OCI-LY7 (cell line): ENCODE data around the gene TPP1. TPM values are rescaled to one million over a fixed set of nuclear protein-coding genes. Genes with fewer than 3 reads are reported as not detected.

Experiments
- BruUV-seq: library from RNA; stranded (reverse); fragments of 400-500 nt; replicated peaks from 2 replicates; lab custom pipeline; 2021; lab: Mats Ljungman, UMichigan
- CTCF ChIA-PET: fragments of 300-600 bp; sonication (Branson Sonifier 250); formaldehyde crosslinking; loops from one replicate; lab custom pipeline; 2022; ENCODE audit warnings: antibody characterized with exemption; ENCODE audit not compliant: unreplicated experiment; lab: Charles Lee
- POLR2A ChIA-PET: fragments of 300-600 bp; sonication (Branson Sonifier 250); formaldehyde crosslinking; loops from one replicate; lab custom pipeline; 2022; ENCODE audit warnings: antibody characterized with exemption; lab: Charles Lee
- DNase-seq: peaks from one replicate; pipeline ENCODE4 v3.0.0-alpha.2; 2015; ENCODE audit warnings: low spot score
- H2AFZ ChIP-seq: fragments of 200-600 bp; sonication (generic), shearing (Covaris generic); 2 replicates; pipeline ENCODE4 v1.6.1; 2014; ENCODE audit warnings: mild to moderate bottlenecking, antibody characterized with exemption, low read length, moderate library complexity
- H3K27ac ChIP-seq: fragments of 200-600 bp; sonication (generic); 2 replicates; pipeline ENCODE4 v1.5.1; 2014; ENCODE audit warnings: mixed run types, low read depth, mild to moderate bottlenecking, moderate library complexity, low read length, inconsistent platforms; ENCODE audit not compliant: poor library complexity, severe bottlenecking
- H3K36me3 ChIP-seq: fragments of 200-600 bp; sonication (generic); 2 replicates; pipeline ENCODE4 v1.6.1; 2014; ENCODE audit warnings: mild to moderate bottlenecking, antibody characterized with exemption, low read length, moderate library complexity, mixed read lengths; ENCODE audit not compliant: insufficient read depth
- H3K4me1 ChIP-seq: fragments of 200-600 bp; sonication (generic); 2 replicates; pipeline ENCODE4 v1.5.1; 2014; ENCODE audit warnings: mild to moderate bottlenecking, low read length; ENCODE audit not compliant: insufficient read depth, poor library complexity, severe bottlenecking
- H3K4me2 ChIP-seq: fragments of 200-600 bp; sonication (generic); 2 replicates; pipeline ENCODE4 v1.6.1; 2014; ENCODE audit warnings: mild to moderate bottlenecking, low read length
- H3K4me3 ChIP-seq: fragments of 200-600 bp; sonication (generic); 2 replicates; pipeline ENCODE4 v1.5.1; 2014; ENCODE audit warnings: mild to moderate bottlenecking, low read depth, low read length; ENCODE audit not compliant: poor library complexity, severe bottlenecking
- H3K79me2 ChIP-seq: fragments of 200-600 bp; sonication (generic); 2 replicates; pipeline ENCODE4 v1.6.1; 2016; ENCODE audit warnings: low read depth, mild to moderate bottlenecking, low read length, moderate library complexity, mixed read lengths; ENCODE audit not compliant: insufficient read depth
- H3K9me2 ChIP-seq: fragments of 200-600 bp; sonication (generic); 2 replicates; pipeline ENCODE4 v1.6.1; 2016; ENCODE audit warnings: mild to moderate bottlenecking, low read length, mixed read lengths; ENCODE audit not compliant: insufficient read depth
- H3K9me3 ChIP-seq: fragments of 200-600 bp; sonication (generic); 2 replicates; pipeline ENCODE4 v1.6.1; 2014; ENCODE audit warnings: mild to moderate bottlenecking, mixed run types, low read length, mixed read lengths
- H4K20me1 ChIP-seq: fragments of 200-600 bp; sonication (generic); 2 replicates; pipeline ENCODE4 v1.6.1; 2014; ENCODE audit warnings: mild to moderate bottlenecking, antibody characterized with exemption, low read length, moderate library complexity, mixed read lengths; ENCODE audit not compliant: insufficient read depth
- CTCF ChIP-seq: fragments of 200-600 bp; sonication (generic); conservative IDR thresholded peaks from 2 replicates; pipeline ENCODE4 v1.5.1; 2014; ENCODE audit warnings: mild to moderate bottlenecking, antibody characterized with exemption, low read length, moderate library complexity, mixed read lengths
- EZH2phosphoT487 ChIP-seq: fragments of 200-600 bp; sonication (generic); IDR thresholded peaks from 2 replicates; pipeline ENCODE4 v1.6.1; 2018; ENCODE audit warnings: low read depth, borderline replicate concordance, mild to moderate bottlenecking, mixed run types, antibody characterized with exemption, low read length, moderate library complexity, mixed read lengths
- intact Hi-C: fragments of 100-400 bp; cut with micrococcal nuclease; formaldehyde crosslinking; loops from one replicate; pipeline ENCODE4 v1.10.0; 2022; ENCODE audit not compliant: unreplicated experiment
- total RNA-seq, 2 experiments: library from RNA; depleted of rRNA in 1 of 2; stranded (reverse); fragments of >200 nt in 1 of 2; shearing (Covaris generic) in 1 of 2; gene quantifications; 2 replicates each; pipeline ENCODE4 v1.2.3, GENCODE V29; 2014 to 2022

Gene TPP1
- total RNA-seq, 2 experiments from 2014 or later = 16.6 to 41.1 TPM

GRCh38 chr11:6629573-6629891 is 10.3 kb upstream of the TPP1 start:
- Histone ChIP-seq H3K27ac (no peak overlapping the region), H3K9me3 (no peaks in the 10 kb centered on the region), H3K79me2 (no peaks in the 10 kb centered on the region), H3K4me2 (no peak overlapping the region), H3K4me1 (no peaks in the 10 kb centered on the region), H2AFZ (no peak overlapping the region), H3K9me2 (no peaks in the 10 kb centered on the region), H3K4me3 (no peak overlapping the region), H4K20me1 (no peaks in the 10 kb centered on the region), H3K36me3 (no peaks in the 10 kb centered on the region)
- BruUV-seq = no TSS peak
- TF ChIP-seq EZH2phosphoT487 (no peak), CTCF (no peak)
- intact Hi-C loops = no loop called here
- DNase-seq = no peak
- POLR2A ChIA-PET = interaction anchor here (1.2 kb wide), 1 partner anchor 13 kb away, joined by 4 read pairs; no protein-coding TSS in a partner anchor
- CTCF ChIA-PET = no interaction called here

DNA sequence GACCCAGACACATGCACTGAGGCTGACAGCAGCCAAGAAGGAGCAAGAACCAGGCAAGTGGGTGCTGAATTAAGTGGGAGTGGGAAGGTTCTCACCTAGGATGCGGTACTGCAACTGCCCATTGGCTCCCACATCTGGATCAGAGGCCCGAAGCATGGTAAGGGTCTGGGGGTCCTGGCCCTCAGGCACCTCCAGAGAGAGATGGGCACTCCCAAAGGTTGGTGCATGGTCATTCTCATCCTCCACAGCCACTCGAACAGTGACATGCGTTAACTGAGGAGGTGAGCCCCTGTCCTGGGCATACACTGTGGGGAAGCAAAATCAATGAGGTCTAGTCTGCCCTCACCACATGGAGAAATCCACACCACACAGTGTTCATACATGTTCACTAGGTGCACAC is 9.3 kb upstream of the TPP1 start:
- Histone ChIP-seq H3K9me2 (no peaks in the 10 kb centered on the region), H3K79me2 (no peaks in the 10 kb centered on the region), H3K4me2 (no peak overlapping the region), H3K36me3 (no peaks in the 10 kb centered on the region), H3K4me1 (no peaks in the 10 kb centered on the region), H3K27ac (no peak overlapping the region), H3K9me3 (no peaks in the 10 kb centered on the region), H3K4me3 (no peak overlapping the region), H4K20me1 (no peaks in the 10 kb centered on the region), H2AFZ (no peak overlapping the region)
- BruUV-seq = no TSS peak
- no peak for DNase-seq
- TF ChIP-seq EZH2phosphoT487 = no peak
- no peak for TF ChIP-seq CTCF
- intact Hi-C loops = no loop called here
- ChIA-PET POLR2A (interaction anchor here (1.2 kb wide), 2 partner anchors 9 to 14 kb away, joined by 4 to 5 read pairs; partner anchors contain the start of gene TPP1), CTCF (no interaction called here)

- H3K79me2 ChIP-seq = no peaks in the 10 kb centered on the region
- ChIA-PET POLR2A (interaction anchor here (1.0 to 1.2 kb wide), 2 partner anchors 9 to 11 kb away, joined by 3 to 5 read pairs; partner anchors contain the start of gene TPP1), CTCF (no interaction called here)
- BruUV-seq = no TSS peak
- H4K20me1 ChIP-seq = no peaks in the 10 kb centered on the region
- 0 out of 2 replicates have a peak overlapping the region, but pooled peaks have one; percentile 20 for H3K4me2 ChIP-seq
- no peaks in the 10 kb centered on the region for H3K4me1 ChIP-seq
- no peaks in the 10 kb centered on the region for H3K36me3 ChIP-seq
- DNase-seq = no peak
- H3K27ac ChIP-seq = no peak overlapping the region
- H3K4me3 ChIP-seq = no peak overlapping the region
- no peak overlapping the region for H2AFZ ChIP-seq
- no peaks in the 10 kb centered on the region for H3K9me2 ChIP-seq
- no peak for TF ChIP-seq EZH2phosphoT487
- no peak for TF ChIP-seq CTCF
- intact Hi-C loops = no loop called here
- H3K9me3 ChIP-seq = no peaks in the 10 kb centered on the region
Observed at GRCh38 chr11:6627762-6628241, 8.6 kb upstream of the TPP1 start.
